Measurements from ENCODE around the gene KRT74.

Gene KRT74

DNA sequence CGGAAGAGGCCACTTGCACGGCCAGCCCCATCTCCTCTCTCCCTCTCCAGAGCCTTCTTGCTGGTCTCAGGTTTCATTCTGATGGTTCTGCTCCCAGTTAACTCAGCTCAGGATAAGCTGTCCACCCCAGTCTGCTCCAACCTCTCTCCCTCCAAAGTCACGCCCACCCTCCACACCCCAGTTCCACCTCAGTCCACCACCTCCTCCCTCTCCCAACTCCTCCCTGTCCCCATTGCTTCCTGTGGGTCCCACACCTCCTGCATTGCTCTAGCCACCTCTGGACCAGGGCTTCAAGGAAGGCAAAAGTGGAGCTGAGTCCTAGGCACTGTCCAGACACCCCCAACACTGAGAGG, 33.8 kb downstream of the KRT74 start:
- DNase-seq (ENCODE audit: extremely low read depth in 1 of 2, low read depth in 1 of 2): no peak

DNA sequence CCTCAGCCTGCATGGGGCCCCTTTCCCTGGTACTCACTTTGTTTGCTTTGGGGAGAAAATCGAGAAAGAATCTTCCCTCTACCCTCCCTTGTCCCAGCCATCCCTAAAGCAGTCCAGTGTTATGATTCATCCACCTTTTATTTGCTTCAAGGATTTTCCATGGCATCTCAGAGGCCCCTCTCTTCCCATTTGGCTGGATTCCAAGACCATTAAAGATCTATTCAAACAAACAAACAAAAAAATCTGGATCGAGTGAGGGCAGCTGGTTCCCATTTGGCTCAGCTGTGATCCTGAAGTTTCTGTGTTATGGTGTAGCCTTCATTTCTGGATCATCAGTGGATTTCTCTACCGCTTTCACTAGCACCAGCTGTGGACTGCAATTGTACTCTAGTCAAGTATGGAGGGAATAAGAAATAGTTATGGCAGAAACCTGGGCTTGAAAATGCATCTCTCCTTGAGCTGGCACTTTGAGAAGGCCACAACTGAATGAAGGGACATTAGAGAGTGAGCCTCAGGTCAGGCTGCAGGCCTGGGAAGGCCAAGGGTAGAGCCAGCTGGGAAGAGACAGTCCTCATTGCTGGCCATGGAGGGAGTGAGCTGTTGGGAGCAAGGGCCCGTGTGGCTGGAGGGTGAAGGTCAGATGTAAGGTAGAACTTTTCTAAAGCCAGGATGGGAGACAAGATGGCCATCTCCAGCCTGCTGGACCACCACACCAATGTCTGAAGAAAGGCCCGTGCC, 34.4 kb downstream of the KRT74 start:
- no peak for DNase-seq (ENCODE audit: extremely low read depth in 1 of 2, low read depth in 1 of 2)

GRCh38 chr12:52537101-52537500, 36.5 kb downstream of the KRT74 start:
- DNase-seq (ENCODE audit: extremely low read depth in 1 of 2, low read depth in 1 of 2): no peak

- no peak for DNase-seq (ENCODE audit: extremely low read depth in 1 of 2, low read depth in 1 of 2)
Observed at GRCh38 chr12:52535574-52535973, 38.1 kb downstream of the KRT74 start.

DNA sequence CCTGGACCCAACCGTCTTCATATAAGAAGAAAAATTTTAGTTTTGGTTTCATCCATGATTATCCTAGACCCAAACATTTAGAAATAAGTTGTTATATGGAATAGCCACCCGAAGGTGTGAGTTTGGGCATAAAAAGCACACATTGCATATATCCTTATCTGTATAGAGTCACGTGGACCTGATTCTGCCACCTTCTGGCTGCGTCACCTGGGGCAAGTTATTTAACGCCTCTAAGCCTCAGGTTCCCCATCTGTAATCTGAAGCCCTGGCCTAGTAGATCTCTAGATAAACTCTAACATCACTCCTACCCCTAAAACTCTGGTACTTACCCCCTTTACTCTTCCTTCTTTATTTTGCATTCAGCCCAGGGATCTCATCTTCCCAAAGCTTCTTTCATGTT, 39.2 kb downstream of the KRT74 start:
- DNase-seq (ENCODE audit: extremely low read depth in 1 of 2, low read depth in 1 of 2): no peak

DNA sequence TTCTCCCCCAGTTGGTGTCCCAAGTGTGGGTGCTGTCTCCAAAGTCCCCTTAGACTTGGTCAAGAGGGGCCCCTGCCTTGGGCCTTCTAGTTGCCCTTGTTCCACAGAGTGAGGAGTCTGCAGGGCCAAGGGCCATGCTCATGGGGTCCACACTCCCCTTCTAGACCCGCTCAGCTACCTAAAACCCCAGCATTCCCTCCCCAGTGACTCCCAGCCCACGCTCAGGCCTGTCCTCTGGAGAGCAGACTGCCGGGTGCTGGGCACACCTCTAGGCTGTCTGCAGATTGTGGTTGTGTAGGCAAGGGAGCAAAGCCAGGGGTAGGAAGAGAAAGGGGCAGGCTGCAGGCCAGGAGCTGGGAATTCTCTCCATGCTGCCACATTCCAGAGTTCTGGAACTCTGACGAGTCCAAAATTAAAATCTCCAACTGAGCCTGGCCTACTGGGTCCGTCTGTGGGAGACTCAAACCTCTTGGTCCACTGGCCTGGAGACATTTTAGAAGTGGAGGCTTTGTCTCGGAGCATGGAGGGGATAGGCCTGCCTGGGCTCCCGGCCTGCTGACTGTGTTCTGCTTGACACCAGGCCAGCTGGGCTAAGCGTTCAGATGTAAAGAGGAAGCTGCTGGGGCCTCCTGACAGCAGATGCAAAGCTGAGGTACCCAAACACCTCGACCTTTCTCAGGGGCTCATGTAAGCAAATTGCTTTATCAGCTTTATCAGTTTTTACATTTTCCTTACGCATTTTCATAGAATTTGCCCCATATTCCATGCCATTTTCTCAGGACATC, 39.8 kb downstream of the KRT74 start:
- DNase-seq (ENCODE audit: extremely low read depth in 1 of 2, low read depth in 1 of 2): no peak

DNA sequence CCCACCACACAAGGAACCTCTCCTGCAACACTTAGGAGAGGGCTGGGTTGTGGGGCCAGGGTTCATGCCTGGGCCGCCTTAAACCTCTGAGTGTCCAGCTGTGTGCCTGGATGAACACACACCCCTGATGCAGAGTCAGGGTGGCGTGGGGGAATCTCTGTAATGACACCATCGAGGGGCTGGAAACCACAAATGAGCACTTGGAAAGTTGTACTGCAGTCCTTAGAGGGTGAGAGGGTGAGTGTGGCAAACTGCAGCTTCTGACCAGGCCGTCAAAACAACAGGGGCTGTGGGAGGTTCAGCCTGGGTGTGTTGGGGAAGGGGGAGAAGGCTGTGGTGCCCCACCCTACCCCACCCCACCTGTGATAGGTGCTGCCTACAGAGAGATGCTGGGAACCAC, 41.0 kb downstream of the KRT74 start:
- no peak for DNase-seq (ENCODE audit: extremely low read depth in 1 of 2, low read depth in 1 of 2)

- DNase-seq (ENCODE audit: extremely low read depth in 1 of 2, low read depth in 1 of 2): no peak
Observed at GRCh38 chr12:52531566-52532300, 41.9 kb downstream of the KRT74 start.

- no peak for DNase-seq (ENCODE audit: extremely low read depth in 1 of 2, low read depth in 1 of 2)
Observed at GRCh38 chr12:52530905-52531304, 42.7 kb downstream of the KRT74 start.

- no peak for DNase-seq (ENCODE audit: extremely low read depth in 1 of 2, low read depth in 1 of 2)
Observed at GRCh38 chr12:52530366-52530765, 43.3 kb downstream of the KRT74 start.

DNA sequence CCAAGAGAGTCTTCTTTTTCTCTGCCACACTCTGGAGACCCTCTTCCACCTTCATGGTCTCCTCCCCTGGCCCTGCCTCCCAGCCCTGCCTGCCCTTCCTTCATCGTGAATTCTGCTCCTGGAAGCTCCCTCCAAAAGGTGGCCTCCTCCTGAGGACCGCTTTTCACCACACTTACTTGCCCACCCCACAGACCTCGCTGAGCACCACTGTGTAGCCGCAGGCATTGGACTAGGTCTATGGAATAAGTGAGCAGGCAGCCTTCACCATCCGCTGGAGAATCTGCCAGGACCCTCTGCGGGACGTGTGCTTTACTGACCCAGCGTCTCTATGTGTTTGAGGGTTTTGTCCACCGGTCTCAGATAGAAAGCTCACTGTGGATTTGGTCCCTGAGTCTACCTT, 43.8 kb downstream of the KRT74 start:
- DNase-seq (ENCODE audit: extremely low read depth in 1 of 2, low read depth in 1 of 2): no peak

DNA sequence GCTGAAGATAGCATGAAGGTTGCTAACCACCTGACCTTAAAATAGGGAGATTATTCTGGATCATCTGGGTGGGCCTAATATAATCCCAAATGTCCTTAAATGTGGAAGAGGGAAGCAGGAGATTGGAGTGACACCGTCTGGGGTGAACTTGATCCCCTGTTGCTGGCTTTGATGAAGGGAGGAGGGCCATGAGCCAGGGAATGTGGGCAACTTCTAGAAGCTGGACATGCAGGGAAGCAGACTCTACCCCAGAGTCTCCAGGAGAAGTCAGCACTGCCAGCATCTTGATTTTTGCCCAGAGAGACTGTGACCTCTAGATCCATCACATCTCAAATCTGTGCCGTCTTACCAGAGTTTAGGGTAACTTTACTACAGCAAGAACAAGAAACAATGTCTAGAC, 44.2 kb downstream of the KRT74 start:
- no peak for DNase-seq (ENCODE audit: extremely low read depth in 1 of 2, low read depth in 1 of 2)

DNA sequence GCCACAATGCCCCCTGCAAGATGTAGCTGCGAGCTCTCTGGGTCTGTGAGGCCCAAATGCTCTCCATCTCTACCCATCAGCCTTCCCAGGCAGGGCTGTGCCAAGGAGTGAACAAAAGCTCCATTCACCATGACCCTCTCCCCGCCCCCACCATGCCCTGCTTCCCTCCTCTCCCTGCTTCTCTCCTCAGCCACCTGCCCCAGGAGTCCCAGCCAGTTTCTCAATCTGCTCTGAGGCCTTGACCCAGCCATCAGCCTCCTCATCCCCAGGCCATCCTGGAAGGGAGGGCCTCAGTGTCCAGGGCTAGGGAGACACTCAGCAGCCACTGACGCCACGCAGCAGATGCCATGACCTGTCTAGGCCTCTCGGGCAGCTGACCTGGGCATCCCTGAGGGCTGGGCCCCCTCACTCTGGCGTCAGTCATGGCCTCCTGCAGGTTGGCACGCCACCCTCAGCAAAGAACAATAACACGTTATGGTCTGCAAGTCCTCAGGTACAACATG, 45.0 kb downstream of the KRT74 start:
- DNase-seq (ENCODE audit: extremely low read depth in 1 of 2, low read depth in 1 of 2): no peak

DNA sequence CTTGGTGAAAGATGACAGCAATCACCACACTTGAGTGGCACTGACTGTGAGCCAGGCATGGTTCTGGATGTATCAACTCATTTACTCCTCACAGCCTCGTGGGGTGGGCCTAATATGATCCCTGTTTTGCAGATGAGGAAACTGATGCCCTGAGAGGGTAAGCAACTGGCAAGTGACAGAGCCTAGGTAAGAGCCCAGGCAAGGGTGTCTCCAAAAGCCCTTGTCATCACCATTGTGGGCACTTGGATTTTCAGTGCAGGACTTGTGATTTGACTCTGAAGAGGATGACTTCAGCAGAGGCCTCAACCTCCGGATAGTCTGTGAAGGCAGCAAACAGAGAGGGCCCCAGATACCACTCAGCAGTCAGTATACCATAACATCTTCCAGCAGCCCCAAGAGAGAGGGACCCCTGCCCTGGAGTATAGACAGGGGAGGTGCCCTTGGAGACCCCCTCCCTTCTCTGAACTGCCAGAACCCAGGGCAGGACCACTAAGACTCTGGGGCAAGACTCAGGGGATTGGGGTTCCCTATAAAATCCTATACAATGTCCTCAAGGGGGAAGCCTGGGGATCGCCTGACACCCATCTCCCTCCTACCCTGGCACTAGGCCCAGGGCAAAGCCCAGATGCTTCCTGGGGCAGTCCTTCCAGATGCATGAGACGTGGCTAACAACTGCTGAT, 46.4 kb downstream of the KRT74 start:
- no peak for DNase-seq (ENCODE audit: extremely low read depth in 1 of 2, low read depth in 1 of 2)

- no peak for DNase-seq (ENCODE audit: extremely low read depth in 1 of 2, low read depth in 1 of 2)
Observed at GRCh38 chr12:52526511-52526951, 47.1 kb downstream of the KRT74 start.

DNA sequence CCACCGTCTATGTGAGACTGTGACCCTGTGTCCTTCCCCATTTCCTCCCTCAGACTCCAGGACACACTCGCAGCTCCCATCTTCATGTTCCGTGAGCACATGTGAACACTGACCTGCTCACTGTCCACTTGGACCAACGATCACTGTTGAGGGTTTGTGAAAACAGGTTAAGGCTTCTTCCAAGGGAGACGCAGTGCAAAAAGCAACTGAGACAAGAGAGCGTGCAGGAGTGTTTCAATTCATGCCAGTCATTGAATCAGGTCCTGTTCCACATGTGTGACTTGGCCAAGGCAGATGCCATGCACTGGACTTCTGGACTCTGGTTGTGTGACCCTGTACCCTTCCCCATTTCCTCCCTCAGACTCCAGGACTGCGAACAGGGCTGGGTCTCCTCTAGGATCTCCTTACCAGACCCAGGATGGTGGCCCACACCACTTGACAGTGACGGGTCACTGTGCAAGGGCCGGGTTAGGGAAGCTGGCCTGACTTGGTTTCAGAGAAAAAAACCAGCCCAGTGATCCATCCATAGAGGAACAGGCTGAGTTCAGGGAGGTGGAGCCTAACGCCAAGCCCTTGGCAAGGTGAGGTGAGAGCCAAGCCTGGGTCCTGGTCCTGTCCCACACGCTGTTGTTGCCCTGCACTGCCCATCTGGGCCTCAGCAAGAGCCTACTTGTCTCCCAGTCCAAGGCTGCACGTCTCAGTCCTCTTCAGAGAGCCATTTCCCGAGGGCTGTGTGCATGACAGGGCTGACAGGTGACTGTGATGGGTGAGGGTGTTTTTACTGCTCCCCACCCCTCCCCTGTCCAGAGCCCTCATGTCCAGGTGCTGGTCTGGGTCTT, 47.8 kb downstream of the KRT74 start:
- DNase-seq (ENCODE audit: extremely low read depth in 1 of 2, low read depth in 1 of 2): no peak

DNA sequence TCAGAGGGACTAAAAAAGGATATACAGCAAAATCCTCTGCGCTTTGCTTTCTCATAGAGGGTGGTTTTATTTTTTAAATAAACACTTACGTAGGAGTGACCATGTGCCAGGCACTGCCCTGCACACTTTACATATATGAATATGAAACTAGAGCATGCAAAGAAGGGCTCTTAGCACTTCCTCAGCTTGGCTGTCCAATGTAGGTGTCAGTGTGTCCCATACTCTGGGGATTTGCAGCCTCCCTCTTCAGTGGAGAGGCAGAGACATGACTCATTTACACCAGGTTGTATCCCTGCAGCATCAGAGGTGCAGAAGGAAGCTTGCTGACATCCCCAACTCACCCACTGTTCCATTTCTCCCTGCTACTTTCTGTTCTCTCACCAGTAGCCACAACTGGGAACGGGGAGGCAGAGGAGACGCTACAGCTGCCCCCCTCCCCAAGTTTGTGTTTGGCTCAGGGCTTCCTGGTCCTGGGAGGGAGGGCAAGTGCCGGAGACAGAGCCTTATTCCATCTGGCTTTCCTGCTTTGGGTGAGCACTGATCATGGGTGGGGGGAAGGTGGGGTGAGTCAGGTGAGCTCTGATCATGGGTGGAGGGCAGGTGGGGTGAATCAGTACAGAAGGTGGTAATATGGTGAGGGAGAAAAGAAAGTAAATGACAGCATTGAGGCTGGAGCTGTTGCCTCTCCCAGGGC, 48.6 kb downstream of the KRT74 start:
- DNase-seq (ENCODE audit: extremely low read depth in 1 of 2, low read depth in 1 of 2): no peak

- DNase-seq (ENCODE audit: extremely low read depth in 1 of 2, low read depth in 1 of 2): no peak
Observed at GRCh38 chr12:52524241-52524897, 49.3 kb downstream of the KRT74 start.

DNA sequence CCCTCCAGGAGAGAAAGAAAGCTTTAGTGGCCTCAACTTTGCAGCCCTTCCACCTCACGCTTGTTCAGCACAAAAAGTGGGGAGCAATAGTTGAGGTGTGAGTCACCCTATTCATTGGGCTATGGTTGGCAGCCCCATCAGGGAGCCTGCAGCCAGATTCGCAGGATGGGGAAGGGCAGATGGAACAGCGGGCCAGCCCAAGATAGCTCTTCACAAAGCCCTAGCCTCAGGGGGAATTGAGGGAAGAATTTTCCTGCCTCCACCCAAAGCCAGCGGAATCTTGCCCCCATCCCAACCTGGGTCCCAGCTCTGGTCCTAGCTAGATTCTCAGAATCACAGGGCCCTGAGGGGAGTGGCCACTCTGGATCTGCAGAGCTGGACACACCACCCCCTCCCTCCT, 49.8 kb downstream of the KRT74 start:
- no peak for DNase-seq (ENCODE audit: extremely low read depth in 1 of 2, low read depth in 1 of 2)

All from activated CD8-positive, alpha-beta memory T cell treated with anti-CD3 and anti-CD28 coated beads for 1 hour (primary cell).